ENCODE results near the gene SCCPDH. TPM values are rescaled to one million over a fixed set of nuclear protein-coding genes. Genes with fewer than 3 reads are reported as not detected.

Gene SCCPDH
- total RNA-seq, 1 donor from 2014 or later: 34.1 TPM

- no peaks in the 10 kb centered on the region for H3K9me3 Mint-ChIP-seq
- no peaks in the 10 kb centered on the region for H3K36me3 Mint-ChIP-seq
- H3K4me1 Mint-ChIP-seq (ENCODE audit: unreplicated experiment): peaks cover 37% of the 10 kb centered on the region
- no peak for DNase-seq (ENCODE audit: extremely low spot score, unreplicated experiment)
- no peak for TF ChIP-seq CTCF (conservative IDR thresholded peaks at IDR 0.05)
- H3K27ac Mint-ChIP-seq: peak overlapping the region; percentile 26
- peak overlapping the region; percentile 53 for H3K4me3 Mint-ChIP-seq
- no peaks in the 10 kb centered on the region for H3K27me3 Mint-ChIP-seq
Measured at GRCh38 chr1:246680696-246681130, 43.5 kb upstream of the SCCPDH start.

- H3K4me3 Mint-ChIP-seq: no peak overlapping the region
- H3K27ac Mint-ChIP-seq: peak overlapping the region; percentile 59
- no peaks in the 10 kb centered on the region for H3K27me3 Mint-ChIP-seq
- no peaks in the 10 kb centered on the region for H3K36me3 Mint-ChIP-seq
- TF ChIP-seq CTCF (conservative IDR thresholded peaks at IDR 0.05): no peak
- H3K4me1 Mint-ChIP-seq (ENCODE audit: unreplicated experiment): peaks cover 37% of the 10 kb centered on the region
- no peaks in the 10 kb centered on the region for H3K9me3 Mint-ChIP-seq
- DNase-seq (ENCODE audit: extremely low spot score, unreplicated experiment): no peak
Measured at GRCh38 chr1:246681900-246682895, 42.0 kb upstream of the SCCPDH start.

GRCh38 chr1:246683521-246683920 is 40.7 kb upstream of the SCCPDH start:
- H3K27ac Mint-ChIP-seq: no peak overlapping the region
- no peaks in the 10 kb centered on the region for H3K9me3 Mint-ChIP-seq
- peaks cover 32% of the 10 kb centered on the region for H3K4me1 Mint-ChIP-seq (ENCODE audit: unreplicated experiment)
- no peak for DNase-seq (ENCODE audit: extremely low spot score, unreplicated experiment)
- no peaks in the 10 kb centered on the region for H3K36me3 Mint-ChIP-seq
- H3K4me3 Mint-ChIP-seq: no peak overlapping the region
- TF ChIP-seq CTCF (conservative IDR thresholded peaks at IDR 0.05): no peak
- no peaks in the 10 kb centered on the region for H3K27me3 Mint-ChIP-seq

GRCh38 chr1:246687002-246687401 is 37.2 kb upstream of the SCCPDH start:
- H3K9me3 Mint-ChIP-seq: no peaks in the 10 kb centered on the region
- no peak for DNase-seq (ENCODE audit: extremely low spot score, unreplicated experiment)
- no peak for TF ChIP-seq CTCF (conservative IDR thresholded peaks at IDR 0.05)

GRCh38 chr1:246689409-246690008 is 34.7 kb upstream of the SCCPDH start:
- Mint-ChIP-seq H3K36me3 (peaks cover under 1% of the 10 kb centered on the region), H3K4me1 (ENCODE audit: unreplicated experiment) (peaks cover 5% of the 10 kb centered on the region), H3K9me3 (peaks cover 7% of the 10 kb centered on the region), H3K27ac (no peak overlapping the region), H3K4me3 (no peak overlapping the region), H3K27me3 (no peaks in the 10 kb centered on the region)
- DNase-seq (ENCODE audit: extremely low spot score, unreplicated experiment): no peak
- TF ChIP-seq CTCF (conservative IDR thresholded peaks at IDR 0.05): peak; percentile 84

More at GRCh38 chr1:246687002-246687401, 37.2 kb upstream of the SCCPDH start:
- Mint-ChIP-seq H3K4me3 (no peak overlapping the region), H3K36me3 (no peaks in the 10 kb centered on the region), H3K27ac (no peak overlapping the region), H3K4me1 (ENCODE audit: unreplicated experiment) (peaks cover 12% of the 10 kb centered on the region), H3K27me3 (no peaks in the 10 kb centered on the region)

Data from type B pancreatic cell (in vitro differentiated cells).